PFSK-1 (cell line): ENCODE results near the gene ATG9A.

Experiments
- FOXP2 ChIP-seq: optimal IDR thresholded peaks from 2 replicates; pipeline ENCODE3; 2011; ENCODE audit warnings: borderline replicate concordance, control low read depth, inconsistent platforms; ENCODE audit not compliant: insufficient read depth; ENCODE audit errors: extremely low read length, extremely low read depth
- POLR2AphosphoS5 ChIP-seq: IDR thresholded peaks from 2 replicates; pipeline ENCODE4 v1.6.1; 2012; ENCODE audit warnings: low read depth, mild to moderate bottlenecking, control low read depth, low read length, moderate library complexity
- SIN3A ChIP-seq: IDR thresholded peaks from 2 replicates; pipeline ENCODE4 v1.6.1; 2012; ENCODE audit warnings: mild to moderate bottlenecking, low read length, moderate library complexity, borderline replicate concordance; ENCODE audit not compliant: insufficient read depth
- TAF1 ChIP-seq: IDR thresholded peaks from 2 replicates; pipeline ENCODE4 v1.6.1; 2012; ENCODE audit warnings: low read length, control low read depth, borderline replicate concordance; ENCODE audit not compliant: insufficient read depth
- TF ChIP-seq, protein P1 (sequence below), 2 experiments: IDR thresholded peaks; 2 replicates each; pipeline versions ENCODE4 v1.6.1 to v1.8.0; 2011 to 2012; ENCODE audit warnings: low read depth in 2 of 2, low read length in 2 of 2, control low read depth in 1 of 2, inconsistent platforms in 1 of 2, mild to moderate bottlenecking in 1 of 2, moderate library complexity in 1 of 2; ENCODE audit not compliant: insufficient read depth in 1 of 2

The ATG9A gene

DNA sequence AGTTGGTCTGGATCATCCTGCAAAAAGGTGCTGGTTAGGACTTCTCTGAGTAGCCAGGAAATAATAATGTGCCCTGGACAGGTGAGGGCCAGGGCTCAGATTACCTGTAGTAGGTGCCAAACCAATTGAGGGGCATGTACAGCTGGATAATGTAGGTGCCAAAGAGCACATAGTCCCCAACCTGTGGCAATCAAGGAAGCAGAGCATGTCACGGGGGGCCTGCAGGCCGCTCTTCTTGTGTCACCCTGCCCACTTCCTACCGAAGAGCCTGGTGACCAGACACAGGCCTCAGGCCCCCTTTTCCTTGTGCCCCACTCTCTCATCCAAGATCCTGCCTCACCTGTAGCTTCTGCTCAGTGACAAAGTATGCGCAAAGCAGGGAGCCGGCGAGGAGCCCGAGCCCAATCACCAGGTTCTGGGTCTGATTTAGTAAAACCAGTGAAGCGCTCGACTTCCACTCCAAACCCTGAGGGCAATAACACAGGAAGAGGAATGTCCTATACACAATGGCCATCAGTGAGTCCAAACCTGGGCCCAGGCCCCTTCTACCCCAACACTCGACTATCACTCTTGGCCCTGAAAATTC, 15.9 kb downstream of the ATG9A start:
- TF ChIP-seq TAF1 (no peak), POLR2AphosphoS5 (no peak), SIN3A (no peak), FOXP2 (no peak)
- TF ChIP-seq, protein P1, sequence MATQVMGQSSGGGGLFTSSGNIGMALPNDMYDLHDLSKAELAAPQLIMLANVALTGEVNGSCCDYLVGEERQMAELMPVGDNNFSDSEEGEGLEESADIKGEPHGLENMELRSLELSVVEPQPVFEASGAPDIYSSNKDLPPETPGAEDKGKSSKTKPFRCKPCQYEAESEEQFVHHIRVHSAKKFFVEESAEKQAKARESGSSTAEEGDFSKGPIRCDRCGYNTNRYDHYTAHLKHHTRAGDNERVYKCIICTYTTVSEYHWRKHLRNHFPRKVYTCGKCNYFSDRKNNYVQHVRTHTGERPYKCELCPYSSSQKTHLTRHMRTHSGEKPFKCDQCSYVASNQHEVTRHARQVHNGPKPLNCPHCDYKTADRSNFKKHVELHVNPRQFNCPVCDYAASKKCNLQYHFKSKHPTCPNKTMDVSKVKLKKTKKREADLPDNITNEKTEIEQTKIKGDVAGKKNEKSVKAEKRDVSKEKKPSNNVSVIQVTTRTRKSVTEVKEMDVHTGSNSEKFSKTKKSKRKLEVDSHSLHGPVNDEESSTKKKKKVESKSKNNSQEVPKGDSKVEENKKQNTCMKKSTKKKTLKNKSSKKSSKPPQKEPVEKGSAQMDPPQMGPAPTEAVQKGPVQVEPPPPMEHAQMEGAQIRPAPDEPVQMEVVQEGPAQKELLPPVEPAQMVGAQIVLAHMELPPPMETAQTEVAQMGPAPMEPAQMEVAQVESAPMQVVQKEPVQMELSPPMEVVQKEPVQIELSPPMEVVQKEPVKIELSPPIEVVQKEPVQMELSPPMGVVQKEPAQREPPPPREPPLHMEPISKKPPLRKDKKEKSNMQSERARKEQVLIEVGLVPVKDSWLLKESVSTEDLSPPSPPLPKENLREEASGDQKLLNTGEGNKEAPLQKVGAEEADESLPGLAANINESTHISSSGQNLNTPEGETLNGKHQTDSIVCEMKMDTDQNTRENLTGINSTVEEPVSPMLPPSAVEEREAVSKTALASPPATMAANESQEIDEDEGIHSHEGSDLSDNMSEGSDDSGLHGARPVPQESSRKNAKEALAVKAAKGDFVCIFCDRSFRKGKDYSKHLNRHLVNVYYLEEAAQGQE (IDR thresholded peaks at IDR 0.05; ENCODE audit: insufficient read depth in 1 of 2, low read depth in 2 of 2, low read length in 2 of 2) = no peak

DNA sequence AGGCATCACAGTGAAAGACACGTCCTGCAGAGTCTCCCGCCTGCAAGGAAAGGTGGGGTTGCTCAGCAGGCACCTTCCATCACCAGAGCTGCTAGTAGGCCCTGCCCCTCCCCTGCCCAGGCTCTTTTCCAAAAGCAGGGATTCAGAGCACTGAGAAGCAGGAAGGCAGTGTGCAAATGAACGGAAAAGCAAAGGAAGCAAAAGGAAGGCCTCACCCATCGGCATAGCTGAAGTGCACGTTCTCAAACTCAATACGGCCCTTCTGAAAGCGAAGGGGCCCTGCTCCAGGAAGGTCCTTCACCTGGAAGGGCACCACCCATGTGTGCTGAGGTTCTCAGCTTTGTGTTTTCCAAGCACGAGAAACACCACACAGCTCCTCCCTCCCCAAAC, 16.4 kb downstream of the ATG9A start:
- no peak for TF ChIP-seq POLR2AphosphoS5

DNA sequence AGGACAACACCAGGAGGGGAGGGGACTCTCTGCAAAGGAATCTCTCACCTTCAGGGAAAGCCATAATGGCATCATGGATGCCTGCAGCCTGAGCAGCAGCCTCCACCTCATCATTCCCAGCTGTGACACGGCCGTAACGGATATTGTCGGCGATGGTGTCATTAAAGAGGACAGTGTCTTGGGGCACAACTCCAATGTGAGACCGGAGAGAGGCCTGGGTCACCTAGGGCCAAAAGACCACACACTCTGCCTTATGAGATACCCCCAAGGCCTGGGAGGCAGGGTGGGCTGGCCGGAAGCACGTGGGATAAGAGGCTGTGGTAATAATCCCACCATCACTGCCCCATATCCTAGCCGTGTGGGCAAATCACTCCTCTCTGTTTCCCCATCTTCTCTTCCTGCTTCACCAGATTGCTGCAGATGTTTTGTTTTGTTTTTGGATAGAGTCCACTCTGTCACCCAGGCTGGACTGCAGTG, 18.5 kb downstream of the ATG9A start:
- no peak for TF ChIP-seq TAF1
- no peak for TF ChIP-seq SIN3A
- no peak for TF ChIP-seq FOXP2

DNA sequence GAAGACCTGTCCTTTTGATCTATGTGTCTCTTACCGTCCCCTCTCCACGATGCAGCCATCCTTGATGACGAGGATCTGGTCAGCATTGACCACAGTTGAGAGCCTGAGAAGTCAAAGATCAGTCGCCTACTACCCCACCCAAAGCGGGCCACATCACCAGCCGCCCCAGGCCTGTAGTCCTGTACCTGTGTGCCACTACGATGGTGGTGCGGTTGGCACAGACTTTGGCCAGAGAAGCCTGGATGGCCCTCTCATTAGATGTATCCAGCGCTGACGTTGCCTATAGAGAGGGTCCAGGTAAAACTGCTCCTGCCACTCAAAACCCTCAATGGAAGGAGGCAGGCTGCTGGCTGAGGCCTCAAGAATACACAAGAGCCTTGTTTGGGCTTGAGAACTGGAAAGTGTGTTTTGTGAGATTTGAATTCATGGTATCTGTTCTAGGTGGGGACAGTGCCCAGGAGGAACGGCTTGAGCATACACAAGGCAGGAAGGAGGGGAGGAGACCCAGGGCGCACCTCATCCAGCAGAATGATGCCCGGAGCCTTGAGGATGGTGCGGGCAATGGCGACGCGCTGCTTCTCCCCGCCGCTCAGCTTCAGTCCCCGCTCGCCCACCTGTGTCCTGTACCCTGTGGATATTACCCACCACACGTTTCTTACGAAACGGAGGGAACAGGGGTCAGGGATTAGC, 19.1 kb downstream of the ATG9A start:
- TF ChIP-seq POLR2AphosphoS5 (no peak), TAF1 (no peak), FOXP2 (no peak), SIN3A (no peak)
- TF ChIP-seq, protein P1 (IDR thresholded peaks at IDR 0.05; ENCODE audit: insufficient read depth in 1 of 2, low read depth in 2 of 2, low read length in 2 of 2) = no peak

DNA sequence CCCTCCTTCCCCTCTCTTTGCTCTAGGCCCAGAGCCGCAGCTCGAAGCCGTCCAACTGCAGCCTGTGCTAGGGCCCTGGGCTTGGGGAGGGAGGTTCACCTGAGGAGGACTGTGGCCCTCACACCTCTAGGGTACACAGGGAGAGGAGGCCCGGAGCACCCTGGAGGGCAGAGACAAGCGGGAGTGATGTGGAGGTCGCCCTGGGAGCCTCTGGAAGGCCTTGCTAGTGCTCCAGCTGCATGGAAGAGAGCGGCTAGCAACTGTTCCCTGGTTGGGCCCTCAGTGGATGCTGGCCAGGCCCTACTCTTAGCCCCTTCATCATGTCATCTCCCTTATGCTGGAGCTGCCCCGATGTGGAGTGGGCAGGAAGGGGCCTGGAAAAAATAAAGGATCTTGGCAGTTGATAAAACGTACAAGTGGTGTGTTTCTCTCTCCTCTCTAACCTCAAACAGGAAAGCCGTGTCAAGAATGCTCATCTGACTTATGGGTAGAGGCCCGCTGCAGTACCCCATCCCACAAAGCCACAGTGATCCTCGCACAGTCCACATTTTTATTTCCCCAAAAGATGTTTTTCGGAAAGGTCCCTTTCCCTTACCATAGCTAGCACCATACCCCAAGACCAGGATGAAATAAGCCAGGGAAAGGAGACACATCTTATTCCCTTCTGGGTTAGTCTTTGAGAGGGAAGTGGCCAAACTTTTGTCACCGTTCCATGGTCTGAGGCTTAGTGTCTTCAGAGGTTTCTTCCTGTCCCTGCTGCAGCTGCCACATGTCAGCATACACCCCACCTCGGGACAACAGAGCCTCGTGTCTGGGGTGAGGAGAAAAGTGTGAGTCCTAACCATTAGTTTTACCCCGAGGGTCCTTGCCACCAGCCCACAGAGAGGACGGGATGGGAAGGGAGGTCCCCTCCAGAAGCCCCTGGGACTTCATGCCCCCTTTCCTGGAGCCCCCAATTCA, 19.9 kb downstream of the ATG9A start:
- TF ChIP-seq SIN3A (no peak), TAF1 (no peak), FOXP2 (no peak), POLR2AphosphoS5 (no peak)
- TF ChIP-seq, protein P1 (IDR thresholded peaks at IDR 0.05; ENCODE audit: insufficient read depth in 1 of 2, low read depth in 2 of 2, low read length in 2 of 2) = no peak
